ENCODE results near the gene MBLAC2.

DNA sequence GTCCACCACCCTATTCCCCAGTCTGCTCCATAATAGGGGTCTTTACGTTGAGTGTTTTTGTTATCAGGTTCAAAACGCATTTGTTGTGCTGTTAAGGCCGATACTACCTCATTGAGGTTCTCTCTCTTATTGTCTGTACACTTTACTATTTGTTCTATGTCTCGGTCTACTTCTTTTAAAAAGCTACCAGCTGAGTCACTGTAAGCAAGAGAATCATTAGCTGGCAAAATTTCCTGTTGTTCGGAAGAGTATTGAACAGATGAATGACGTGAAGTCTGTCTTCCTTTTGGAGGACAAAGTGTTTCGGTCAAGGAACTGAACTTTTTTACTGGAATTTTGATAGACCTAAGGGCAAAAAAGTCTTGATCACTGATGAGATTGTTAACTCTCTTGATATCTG lies 44.5 kb upstream of the MBLAC2 start:
- TF ChIP-seq EZH2phosphoT487 (IDR thresholded peaks at IDR 0.05; ENCODE audit: insufficient read depth, low read depth): no peak
- no peak for TF ChIP-seq EZH2 (IDR thresholded peaks at IDR 0.05; ENCODE audit: insufficient read depth, poor library complexity, severe bottlenecking)
